HepG2 (cell line): Measurements from ENCODE around the gene NRSN2. TPM values are rescaled to one million over a fixed set of nuclear protein-coding genes. Genes with fewer than 3 reads are reported as not detected.

Experiments used
- ATAD3A ChIP-seq: sonication (generic); formaldehyde crosslinking; IDR thresholded peaks from 2 replicates; pipeline ENCODE4 v1.4.0; 2020; ENCODE audit warnings: missing genetic modification reagents
- CEBPZ ChIP-seq: IDR thresholded peaks from 2 replicates; pipeline ENCODE4 v1.6.1; 2012; ENCODE audit warnings: low read length, improper control_type of control experiment
- ETV6 ChIP-seq: sonication (generic); formaldehyde crosslinking; conservative IDR thresholded peaks from 2 replicates; pipeline ENCODE4 v1.4.0; 2020; ENCODE audit warnings: missing genetic modification reagents
- FOXO1 ChIP-seq: sonication (generic); formaldehyde crosslinking; IDR thresholded peaks from 2 replicates; pipeline ENCODE4 v1.4.0; 2020; ENCODE audit warnings: missing genetic modification reagents
- FOXP1 ChIP-seq, 2 experiments: fragments of 450-650 bp in 1 of 2; IDR thresholded peaks; 2 replicates each; pipeline ENCODE4 v1.6.1; 2017 to 2018; ENCODE audit warnings: antibody characterized with exemption in 1 of 2
- HDAC2 ChIP-seq: sonication (generic); formaldehyde crosslinking; IDR thresholded peaks from 2 replicates; pipeline ENCODE4 v1.4.0; 2020; ENCODE audit warnings: missing genetic modification reagents
- HHEX ChIP-seq: IDR thresholded peaks from 2 replicates; pipeline ENCODE4 v1.6.1; 2016; ENCODE audit warnings: control low read depth
- HNRNPUL1 ChIP-seq: fragments of 200-400 bp; formaldehyde crosslinking; IDR thresholded peaks from 2 replicates; pipeline ENCODE4 v1.6.1; 2017; ENCODE audit warnings: low read depth, mild to moderate bottlenecking, low read length, moderate library complexity
- KMT2A ChIP-seq: sonication (generic); formaldehyde crosslinking; IDR thresholded peaks from 2 replicates; pipeline ENCODE4 v1.4.0; 2020; ENCODE audit warnings: missing genetic modification reagents
- POLR2AphosphoS2 ChIP-seq: IDR thresholded peaks from 2 replicates; pipeline ENCODE4 v1.6.1; 2011; ENCODE audit warnings: low read depth, low read length, improper control_type of control experiment
- RCOR2 ChIP-seq: IDR thresholded peaks from 2 replicates; pipeline ENCODE4 v1.6.1; 2016; ENCODE audit warnings: missing biosample characterization, missing genetic modification reagents
- TP53 ChIP-seq: sonication (generic); formaldehyde crosslinking; conservative IDR thresholded peaks from 2 replicates; pipeline ENCODE4 v1.4.0; 2020; ENCODE audit warnings: missing genetic modification reagents
- ZFP36L2 ChIP-seq: sonication (generic); formaldehyde crosslinking; IDR thresholded peaks from 2 replicates; pipeline ENCODE4 v1.4.0; 2020; ENCODE audit warnings: missing genetic modification reagents
- ZGPAT ChIP-seq: IDR thresholded peaks from 2 replicates; pipeline ENCODE4 v1.6.1; 2016; ENCODE audit warnings: mild to moderate bottlenecking
- ZMYM4 ChIP-seq: sonication (generic); formaldehyde crosslinking; IDR thresholded peaks from 2 replicates; pipeline ENCODE4 v1.8.1; 2023; ENCODE audit warnings: mild to moderate bottlenecking, missing genetic modification reagents
- ZNF224 ChIP-seq: sonication (generic); formaldehyde crosslinking; IDR thresholded peaks from 2 replicates; pipeline ENCODE4 v1.5.0; 2020; ENCODE audit warnings: mild to moderate bottlenecking, missing genetic modification reagents
- ZNF234 ChIP-seq: sonication (generic); formaldehyde crosslinking; conservative IDR thresholded peaks from 2 replicates; pipeline ENCODE4 v1.5.1; 2020; ENCODE audit warnings: mild to moderate bottlenecking, missing genetic modification reagents
- ZNF235 ChIP-seq: sonication (generic); formaldehyde crosslinking; IDR thresholded peaks from 2 replicates; pipeline ENCODE4 v1.8.1; 2023; ENCODE audit warnings: mild to moderate bottlenecking, missing genetic modification reagents, borderline replicate concordance
- ZNF260 ChIP-seq: sonication (generic); formaldehyde crosslinking; IDR thresholded peaks from 2 replicates; pipeline ENCODE4 v1.4.0; 2020; ENCODE audit warnings: missing genetic modification reagents, low read depth, mild to moderate bottlenecking, borderline replicate concordance
- ZNF460 ChIP-seq: sonication (generic); formaldehyde crosslinking; IDR thresholded peaks from 2 replicates; pipeline ENCODE4 v1.5.1; 2020; ENCODE audit warnings: missing genetic modification reagents, mild to moderate bottlenecking, borderline replicate concordance
- ZNF543 ChIP-seq: sonication (generic); formaldehyde crosslinking; IDR thresholded peaks from 2 replicates; pipeline ENCODE4 v1.4.0; 2020; ENCODE audit warnings: mild to moderate bottlenecking, missing genetic modification reagents
- ZNF556 ChIP-seq: sonication (generic); formaldehyde crosslinking; IDR thresholded peaks from 2 replicates; pipeline ENCODE4 v1.4.0; 2020; ENCODE audit warnings: mild to moderate bottlenecking, missing genetic modification reagents, borderline replicate concordance
- ZNF580 ChIP-seq: IDR thresholded peaks from 2 replicates; pipeline ENCODE4 v1.6.1; 2016; ENCODE audit warnings: low read depth, borderline replicate concordance
- ZNF746 ChIP-seq: sonication (generic); formaldehyde crosslinking; IDR thresholded peaks from 2 replicates; pipeline ENCODE4 v1.8.0; 2022; ENCODE audit warnings: mild to moderate bottlenecking, missing genetic modification reagents
- ZNF749 ChIP-seq: sonication (generic); formaldehyde crosslinking; IDR thresholded peaks from 2 replicates; pipeline ENCODE4 v1.8.0; 2022; ENCODE audit warnings: mild to moderate bottlenecking, missing genetic modification reagents, moderate library complexity, borderline replicate concordance
- ZNF850 ChIP-seq: sonication (generic); formaldehyde crosslinking; conservative IDR thresholded peaks from 2 replicates; pipeline ENCODE4 v1.9.0; 2021; ENCODE audit warnings: mild to moderate bottlenecking, missing genetic modification reagents
- ZZZ3 ChIP-seq: sonication (generic); formaldehyde crosslinking; IDR thresholded peaks from 2 replicates; pipeline ENCODE4 v1.4.0; 2020; ENCODE audit warnings: missing genetic modification reagents, mild to moderate bottlenecking, borderline replicate concordance
- polyA plus RNA-seq, 8 experiments: library from polyadenylated mRNA; depleted of rRNA in 3 of 8; stranded (reverse) in 7 of 8; unstranded in 1 of 8; fragments of >200 nt; fragmentation: Illumina TruSeq in 4 of 8; extraction: Trizol in 4 of 8; gene quantifications; 2 replicates each; pipeline versions ENCODE4 v1.2.1 to v1.2.3, GENCODE V29; 2011 to 2016; ENCODE audit warnings: low read depth in 4 of 8, missing spikeins in 1 of 8, mixed read lengths in 1 of 8; ENCODE audit not compliant: insufficient read depth in 1 of 8
- total RNA-seq, 5 experiments: library from RNA; depleted of rRNA; stranded (reverse); fragments of >200 nt; fragmentation: Illumina TruSeq; extraction: Trizol; gene quantifications; 2 replicates each; pipeline ENCODE4 v1.2.3, GENCODE V29; 2016; ENCODE audit warnings: low read depth in 1 of 5

The NRSN2 gene
- total and polyA plus RNA-seq, 2 of the 13 experiments (the other 11 are each of a cell fraction or from before 2014, with no cell fraction given), result 32.3 to 49.4 TPM

- TF ChIP-seq ZNF556 (peak; percentile 22; the same call in 1 of the 2 replicates), POLR2AphosphoS2 (no peak), ZNF235 (CRISPR knock-in tag) (no peak), ETV6 (CRISPR knock-in tag) (no peak; the same call in 1 of the 2 replicates), FOXP1 (IDR thresholded peaks at IDR 0.05) (no peak), FOXP1 (CRISPR knock-in tag; IDR thresholded peaks at IDR 0.05) (no peak), ZNF260 (no peak), CEBPZ (no peak), ZZZ3 (CRISPR knock-in tag) (no peak), ZFP36L2 (no peak; the same call in 1 of the 2 replicates), ZNF850 (CRISPR knock-in tag) (no peak), ATAD3A (CRISPR knock-in tag) (0 out of 2 replicates have a peak, but pooled peaks have one; percentile 70), ZNF580 (CRISPR knock-in tag) (peak; percentile 34), ZNF749 (peak; percentile 33; the same call in 1 of the 2 replicates), HHEX (CRISPR knock-in tag) (no peak), ZMYM4 (CRISPR knock-in tag) (peak; percentile 70; the same call in 1 of the 2 replicates), TP53 (CRISPR knock-in tag) (no peak), HDAC2 (peak; percentile 42; the same call in 1 of the 2 replicates), ZNF543 (CRISPR knock-in tag) (0 out of 2 replicates have a peak, but pooled peaks have one; percentile 18), ZNF234 (CRISPR knock-in tag) (peak; percentile 29; the same call in 1 of the 2 replicates), ZNF746 (CRISPR knock-in tag) (no peak), ZNF460 (no peak), HNRNPUL1 (0 out of 2 replicates have a peak, but pooled peaks have one; percentile 53), ZGPAT (peak; percentile 76), FOXO1 (peak; percentile 31; the same call in 1 of the 2 replicates), RCOR2 (no peak), KMT2A (CRISPR knock-in tag) (peak; percentile 60), ZNF224 (0 out of 2 replicates have a peak, but pooled peaks have one; percentile 70)
Measured at GRCh38 chr20:381581-382290, 34.8 kb downstream of the NRSN2 start (continued).
